Measurements from ENCODE around the gene PEX11A.
A peak's percentile ranks its signal among the peaks of the same experiment; 100 is the strongest.

Gene PEX11A

DNA sequence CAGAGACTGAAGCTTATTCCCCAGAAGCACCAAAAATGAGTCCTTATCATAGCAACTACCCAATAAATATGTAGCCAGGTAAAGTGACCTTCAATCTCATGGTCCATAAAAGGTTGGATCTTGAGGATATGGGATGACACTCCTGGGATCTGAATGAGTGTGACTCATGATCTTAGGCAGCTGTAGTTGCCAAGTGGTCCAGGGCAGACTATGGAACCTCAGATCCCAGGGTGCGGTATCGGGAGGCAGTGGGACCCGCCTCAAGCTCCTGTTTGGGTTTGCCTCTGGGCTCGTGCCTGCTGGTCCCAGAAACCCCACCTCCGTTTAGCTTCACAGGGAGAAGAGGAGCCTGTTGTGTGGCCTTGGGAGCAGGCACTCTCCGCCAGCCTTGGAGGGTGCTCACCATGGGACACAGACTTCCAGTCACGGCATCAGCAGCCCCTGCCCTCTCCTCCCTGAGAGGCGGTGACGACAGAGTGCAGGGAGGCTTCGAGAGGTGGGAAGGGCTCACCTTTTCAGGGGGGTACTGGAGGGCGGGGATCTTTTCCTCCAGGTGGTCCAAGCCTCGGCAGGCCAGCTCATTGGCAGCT is 19.5 kb downstream of the PEX11A start:
- no peak for DNase-seq

DNA sequence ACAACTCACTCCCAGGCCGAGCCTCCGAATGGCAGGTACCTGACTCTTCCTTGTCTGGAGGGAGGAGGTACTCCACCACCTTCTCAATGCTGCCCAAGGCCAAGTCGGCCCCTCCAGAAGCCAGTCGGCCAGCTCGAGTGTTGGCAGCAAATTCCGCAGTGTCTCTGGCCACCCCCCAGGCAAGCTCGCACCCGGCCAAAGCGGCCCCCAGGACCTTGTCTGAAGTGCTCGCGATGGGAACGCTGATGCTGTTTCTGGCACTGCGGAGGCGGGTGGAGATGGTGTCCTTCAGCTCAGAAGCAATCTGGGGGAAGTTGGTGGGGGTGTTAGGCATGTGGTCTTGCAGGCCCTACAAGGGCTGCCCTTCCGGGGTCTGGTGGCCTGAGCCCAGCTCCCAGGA is 20.6 kb downstream of the PEX11A start:
- Histone ChIP-seq H3K9me3 (no peaks in the 10 kb centered on the region), H3K36me3 (no peaks in the 10 kb centered on the region), H3K4me1 (peaks cover 0 to 39% (median 30%) of the 10 kb centered on the region in 4 donors), H3K27me3 (no peaks in the 10 kb centered on the region), H3K27ac (no peak overlapping the region), H3K4me3 (no peak overlapping the region)
- no peak for DNase-seq
- TF ChIP-seq, protein P1, sequence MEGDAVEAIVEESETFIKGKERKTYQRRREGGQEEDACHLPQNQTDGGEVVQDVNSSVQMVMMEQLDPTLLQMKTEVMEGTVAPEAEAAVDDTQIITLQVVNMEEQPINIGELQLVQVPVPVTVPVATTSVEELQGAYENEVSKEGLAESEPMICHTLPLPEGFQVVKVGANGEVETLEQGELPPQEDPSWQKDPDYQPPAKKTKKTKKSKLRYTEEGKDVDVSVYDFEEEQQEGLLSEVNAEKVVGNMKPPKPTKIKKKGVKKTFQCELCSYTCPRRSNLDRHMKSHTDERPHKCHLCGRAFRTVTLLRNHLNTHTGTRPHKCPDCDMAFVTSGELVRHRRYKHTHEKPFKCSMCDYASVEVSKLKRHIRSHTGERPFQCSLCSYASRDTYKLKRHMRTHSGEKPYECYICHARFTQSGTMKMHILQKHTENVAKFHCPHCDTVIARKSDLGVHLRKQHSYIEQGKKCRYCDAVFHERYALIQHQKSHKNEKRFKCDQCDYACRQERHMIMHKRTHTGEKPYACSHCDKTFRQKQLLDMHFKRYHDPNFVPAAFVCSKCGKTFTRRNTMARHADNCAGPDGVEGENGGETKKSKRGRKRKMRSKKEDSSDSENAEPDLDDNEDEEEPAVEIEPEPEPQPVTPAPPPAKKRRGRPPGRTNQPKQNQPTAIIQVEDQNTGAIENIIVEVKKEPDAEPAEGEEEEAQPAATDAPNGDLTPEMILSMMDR (IDR thresholded peaks at IDR 0.05) = no peak
- intact Hi-C loops (cut with DNase I; ENCODE audit: low total_unique reads) = no loop called here

More for the DNA sequence above, 19.5 kb downstream of the PEX11A start:
- no peaks in the 10 kb centered on the region for H3K36me3 ChIP-seq
- TF ChIP-seq, protein P1 (IDR thresholded peaks at IDR 0.05) = no peak
- H3K9me3 ChIP-seq = no peaks in the 10 kb centered on the region
- no peaks in the 10 kb centered on the region for H3K27me3 ChIP-seq
- H3K4me1 ChIP-seq = peaks cover 0 to 29% (median 25%) of the 10 kb centered on the region in 4 donors
- intact Hi-C loops (cut with DNase I; ENCODE audit: low total_unique reads) = no loop called here
- H3K27ac ChIP-seq = peak overlapping the region; percentile 78 to 81
- H3K4me3 ChIP-seq = no peak overlapping the region

DNA sequence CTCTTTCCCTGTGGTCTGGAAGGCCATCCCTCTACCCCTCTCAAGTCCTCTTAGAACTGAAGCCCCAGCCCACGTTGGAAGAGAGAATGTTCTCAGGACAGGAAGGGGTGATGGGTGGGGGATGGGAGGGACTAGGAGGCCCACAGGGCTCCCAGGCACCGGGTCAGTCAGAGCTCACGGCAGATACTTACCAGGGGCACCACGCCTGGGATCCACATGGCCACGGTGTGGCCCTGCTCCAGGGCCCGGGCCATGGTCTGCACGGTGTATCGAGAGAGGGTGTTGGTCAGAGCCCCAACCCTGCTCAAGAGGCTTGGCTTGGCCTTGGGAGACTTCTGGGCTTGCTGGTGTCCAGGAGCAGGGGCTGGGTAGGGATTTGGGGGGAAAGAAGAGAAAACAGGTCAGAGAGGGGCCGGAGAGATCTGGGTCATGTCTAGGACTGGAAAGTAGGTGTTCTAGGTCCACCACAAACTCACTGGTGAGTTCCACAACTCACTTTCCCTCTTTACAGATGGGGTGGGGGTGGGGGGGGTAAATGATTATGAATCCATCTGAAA is 21.2 kb downstream of the PEX11A start:
- TF ChIP-seq, protein P1 (IDR thresholded peaks at IDR 0.05) = no peak
- DNase-seq = no peak
- no peaks in the 10 kb centered on the region for H3K27me3 ChIP-seq
- H3K9me3 ChIP-seq = no peaks in the 10 kb centered on the region
- intact Hi-C loops (cut with DNase I; ENCODE audit: low total_unique reads) = no loop called here
- H3K27ac ChIP-seq = no peak overlapping the region
- peaks cover 0 to 45% (median 33%) of the 10 kb centered on the region in 4 donors for H3K4me1 ChIP-seq
- no peaks in the 10 kb centered on the region for H3K36me3 ChIP-seq
- no peak overlapping the region for H3K4me3 ChIP-seq

DNA sequence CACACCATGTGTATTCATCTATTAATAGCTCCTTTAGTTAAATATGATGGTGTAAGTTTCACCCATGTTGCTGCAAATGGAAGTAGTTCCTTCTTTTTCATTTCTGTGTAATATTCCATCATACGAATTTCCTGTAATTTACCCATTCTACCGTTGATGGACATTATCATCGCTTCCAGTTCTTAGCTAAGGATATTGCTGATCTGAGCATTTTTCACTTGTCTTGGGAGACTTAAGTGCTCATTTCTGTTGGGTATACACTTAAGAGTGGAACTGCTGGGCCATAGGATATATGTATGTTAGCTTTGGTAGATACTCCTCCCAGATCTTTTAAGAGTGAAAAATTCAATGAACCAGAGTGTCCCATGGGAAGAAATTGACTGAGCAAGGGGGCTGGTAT is 22.4 kb downstream of the PEX11A start:
- Histone ChIP-seq H3K27ac (no peak overlapping the region), H3K27me3 (no peaks in the 10 kb centered on the region), H3K4me1 (peaks cover 0 to 41% (median 30%) of the 10 kb centered on the region in 4 donors), H3K9me3 (no peaks in the 10 kb centered on the region), H3K4me3 (no peak overlapping the region), H3K36me3 (no peaks in the 10 kb centered on the region)
- no peak for DNase-seq
- intact Hi-C loops (cut with DNase I; ENCODE audit: low total_unique reads) = no loop called here
- TF ChIP-seq, protein P1 (IDR thresholded peaks at IDR 0.05) = no peak

DNA sequence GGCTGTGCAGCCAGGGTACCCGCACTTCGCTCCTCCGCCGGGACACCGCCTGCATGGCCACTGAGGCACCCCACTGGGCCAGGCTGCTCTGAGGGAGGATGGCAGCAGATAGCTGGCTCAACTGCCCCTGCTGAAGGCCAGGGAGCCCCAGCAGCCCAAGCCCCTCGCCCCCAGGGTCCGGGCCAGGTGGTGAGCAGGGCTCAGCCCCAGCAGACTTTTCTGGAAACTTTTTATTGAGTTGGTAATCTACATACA is 22.9 kb downstream of the PEX11A start:
- intact Hi-C loops (cut with DNase I; ENCODE audit: low total_unique reads) = no loop called here

More for the DNA sequence above, 22.9 kb downstream of the PEX11A start:
- H3K9me3 ChIP-seq = no peaks in the 10 kb centered on the region
- DNase-seq = no peak
- no peaks in the 10 kb centered on the region for H3K27me3 ChIP-seq
- TF ChIP-seq, protein P1 (IDR thresholded peaks at IDR 0.05) = no peak
- H3K4me3 ChIP-seq = no peak overlapping the region
- no peaks in the 10 kb centered on the region for H3K36me3 ChIP-seq
- no peak overlapping the region for H3K27ac ChIP-seq
- peaks cover 2 to 41% (median 30%) of the 10 kb centered on the region in 4 donors for H3K4me1 ChIP-seq
